ENCODE measurements around the gene C2orf80. TPM values are rescaled to one million over a fixed set of nuclear protein-coding genes. Genes with fewer than 3 reads are reported as not detected.

C2orf80 gene
- polyA plus RNA-seq, 1 donor from 2014 or later = 71.5 TPM

GRCh38 chr2:208174144-208174543 is 15.7 kb downstream of the C2orf80 start:
- H3F3A ChIP-seq (ENCODE audit: insufficient read depth, low read length, poor library complexity, severe bottlenecking) = no peaks in the 10 kb centered on the region
- H3K27ac ChIP-seq (ENCODE audit: low read length) = no peak overlapping the region
- no peak for TF ChIP-seq RAD21 (conservative IDR thresholded peaks at IDR 0.05)
- TF ChIP-seq, protein P1, sequence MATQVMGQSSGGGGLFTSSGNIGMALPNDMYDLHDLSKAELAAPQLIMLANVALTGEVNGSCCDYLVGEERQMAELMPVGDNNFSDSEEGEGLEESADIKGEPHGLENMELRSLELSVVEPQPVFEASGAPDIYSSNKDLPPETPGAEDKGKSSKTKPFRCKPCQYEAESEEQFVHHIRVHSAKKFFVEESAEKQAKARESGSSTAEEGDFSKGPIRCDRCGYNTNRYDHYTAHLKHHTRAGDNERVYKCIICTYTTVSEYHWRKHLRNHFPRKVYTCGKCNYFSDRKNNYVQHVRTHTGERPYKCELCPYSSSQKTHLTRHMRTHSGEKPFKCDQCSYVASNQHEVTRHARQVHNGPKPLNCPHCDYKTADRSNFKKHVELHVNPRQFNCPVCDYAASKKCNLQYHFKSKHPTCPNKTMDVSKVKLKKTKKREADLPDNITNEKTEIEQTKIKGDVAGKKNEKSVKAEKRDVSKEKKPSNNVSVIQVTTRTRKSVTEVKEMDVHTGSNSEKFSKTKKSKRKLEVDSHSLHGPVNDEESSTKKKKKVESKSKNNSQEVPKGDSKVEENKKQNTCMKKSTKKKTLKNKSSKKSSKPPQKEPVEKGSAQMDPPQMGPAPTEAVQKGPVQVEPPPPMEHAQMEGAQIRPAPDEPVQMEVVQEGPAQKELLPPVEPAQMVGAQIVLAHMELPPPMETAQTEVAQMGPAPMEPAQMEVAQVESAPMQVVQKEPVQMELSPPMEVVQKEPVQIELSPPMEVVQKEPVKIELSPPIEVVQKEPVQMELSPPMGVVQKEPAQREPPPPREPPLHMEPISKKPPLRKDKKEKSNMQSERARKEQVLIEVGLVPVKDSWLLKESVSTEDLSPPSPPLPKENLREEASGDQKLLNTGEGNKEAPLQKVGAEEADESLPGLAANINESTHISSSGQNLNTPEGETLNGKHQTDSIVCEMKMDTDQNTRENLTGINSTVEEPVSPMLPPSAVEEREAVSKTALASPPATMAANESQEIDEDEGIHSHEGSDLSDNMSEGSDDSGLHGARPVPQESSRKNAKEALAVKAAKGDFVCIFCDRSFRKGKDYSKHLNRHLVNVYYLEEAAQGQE (IDR thresholded peaks at IDR 0.05; ENCODE audit: borderline replicate concordance) = no peak
- TF ChIP-seq EZH2 (IDR thresholded peaks at IDR 0.05; ENCODE audit: borderline replicate concordance, insufficient read depth, low read length, poor library complexity, severe bottlenecking) = no peak
- TF ChIP-seq POLR2AphosphoS5 (IDR thresholded peaks at IDR 0.05) = no peak
- no peak for TF ChIP-seq TAF1 (IDR thresholded peaks at IDR 0.05; ENCODE audit: low read depth)
- no peak overlapping the region for H3K9ac ChIP-seq (ENCODE audit: low read length)
- no peaks in the 10 kb centered on the region for H3K27me3 ChIP-seq (ENCODE audit: insufficient read depth, low read depth, low read length)
- no peaks in the 10 kb centered on the region for H3K9me2 ChIP-seq (ENCODE audit: insufficient read depth, low read length)
- H4K20me1 ChIP-seq (ENCODE audit: insufficient read depth) = no peaks in the 10 kb centered on the region
- no peak overlapping the region for H3K4me3 ChIP-seq (ENCODE audit: low read length)
- no peak overlapping the region for H2AFZ ChIP-seq (ENCODE audit: low read depth, low read length)
- H3K36me3 ChIP-seq (ENCODE audit: insufficient read depth, low read length) = no peaks in the 10 kb centered on the region
- H3K4me2 ChIP-seq (ENCODE audit: low read length) = no peak overlapping the region
- H3K79me2 ChIP-seq (replicated peaks; ENCODE audit: insufficient read depth, low read length) = no peaks in the 10 kb centered on the region
- no peaks in the 10 kb centered on the region for H3K9me3 ChIP-seq (ENCODE audit: low read length)

DNA sequence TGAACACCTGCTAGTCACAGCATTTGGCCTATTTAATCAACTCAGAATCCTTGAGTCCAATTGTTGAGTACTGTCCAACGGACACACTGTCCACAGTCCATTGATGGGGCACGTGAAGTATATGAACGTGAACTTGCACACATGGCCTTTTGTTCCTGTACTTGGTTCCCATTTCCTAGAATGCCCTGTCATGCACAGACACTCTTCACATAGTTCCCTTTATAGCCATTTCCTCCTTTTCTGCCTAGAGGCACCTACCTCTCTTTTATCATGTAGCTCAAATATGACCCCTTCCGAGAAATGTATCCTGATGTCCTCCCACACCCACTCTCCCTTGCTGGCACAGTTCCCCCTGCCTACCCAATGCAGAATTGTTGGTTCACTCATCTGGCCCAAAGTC is 17.7 kb downstream of the C2orf80 start:
- no peak overlapping the region for H3K9ac ChIP-seq (ENCODE audit: low read length)
- no peaks in the 10 kb centered on the region for H3K79me2 ChIP-seq (replicated peaks; ENCODE audit: insufficient read depth, low read length)
- no peak overlapping the region for H3K4me2 ChIP-seq (ENCODE audit: low read length)
- no peaks in the 10 kb centered on the region for H4K20me1 ChIP-seq (ENCODE audit: insufficient read depth)
- no peaks in the 10 kb centered on the region for H3K36me3 ChIP-seq (ENCODE audit: insufficient read depth, low read length)
- no peak overlapping the region for H3K27ac ChIP-seq (ENCODE audit: low read length)
- H2AFZ ChIP-seq (ENCODE audit: low read depth, low read length) = no peak overlapping the region
- no peak overlapping the region for H3K4me3 ChIP-seq (ENCODE audit: low read length)
- no peaks in the 10 kb centered on the region for H3K27me3 ChIP-seq (ENCODE audit: insufficient read depth, low read depth, low read length)
- TF ChIP-seq, protein P2, sequence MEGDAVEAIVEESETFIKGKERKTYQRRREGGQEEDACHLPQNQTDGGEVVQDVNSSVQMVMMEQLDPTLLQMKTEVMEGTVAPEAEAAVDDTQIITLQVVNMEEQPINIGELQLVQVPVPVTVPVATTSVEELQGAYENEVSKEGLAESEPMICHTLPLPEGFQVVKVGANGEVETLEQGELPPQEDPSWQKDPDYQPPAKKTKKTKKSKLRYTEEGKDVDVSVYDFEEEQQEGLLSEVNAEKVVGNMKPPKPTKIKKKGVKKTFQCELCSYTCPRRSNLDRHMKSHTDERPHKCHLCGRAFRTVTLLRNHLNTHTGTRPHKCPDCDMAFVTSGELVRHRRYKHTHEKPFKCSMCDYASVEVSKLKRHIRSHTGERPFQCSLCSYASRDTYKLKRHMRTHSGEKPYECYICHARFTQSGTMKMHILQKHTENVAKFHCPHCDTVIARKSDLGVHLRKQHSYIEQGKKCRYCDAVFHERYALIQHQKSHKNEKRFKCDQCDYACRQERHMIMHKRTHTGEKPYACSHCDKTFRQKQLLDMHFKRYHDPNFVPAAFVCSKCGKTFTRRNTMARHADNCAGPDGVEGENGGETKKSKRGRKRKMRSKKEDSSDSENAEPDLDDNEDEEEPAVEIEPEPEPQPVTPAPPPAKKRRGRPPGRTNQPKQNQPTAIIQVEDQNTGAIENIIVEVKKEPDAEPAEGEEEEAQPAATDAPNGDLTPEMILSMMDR (IDR thresholded peaks at IDR 0.05; ENCODE audit: poor library complexity, severe bottlenecking) = no peak
- no peaks in the 10 kb centered on the region for H3F3A ChIP-seq (ENCODE audit: insufficient read depth, low read length, poor library complexity, severe bottlenecking)
- no peaks in the 10 kb centered on the region for H3K9me2 ChIP-seq (ENCODE audit: insufficient read depth, low read length)
- no peaks in the 10 kb centered on the region for H3K9me3 ChIP-seq (ENCODE audit: low read length)

- H3F3A ChIP-seq (ENCODE audit: insufficient read depth, low read length, poor library complexity, severe bottlenecking) = peaks cover 3% of the 10 kb centered on the region
- no peak overlapping the region for H3K27ac ChIP-seq (ENCODE audit: low read length)
- no peaks in the 10 kb centered on the region for H3K79me2 ChIP-seq (replicated peaks; ENCODE audit: insufficient read depth, low read length)
- H3K9me3 ChIP-seq (ENCODE audit: low read length) = no peaks in the 10 kb centered on the region
- no peak overlapping the region for H2AFZ ChIP-seq (ENCODE audit: low read depth, low read length)
- H3K4me3 ChIP-seq (ENCODE audit: low read length) = no peak overlapping the region
- TF ChIP-seq POLR2AphosphoS5 (IDR thresholded peaks at IDR 0.05) = no peak
- no peak for TF ChIP-seq EP300 (conservative IDR thresholded peaks at IDR 0.05; ENCODE audit: poor library complexity, severe bottlenecking)
- TF ChIP-seq, protein P2 (IDR thresholded peaks at IDR 0.05; ENCODE audit: poor library complexity, severe bottlenecking) = no peak
- TF ChIP-seq EZH2 (IDR thresholded peaks at IDR 0.05; ENCODE audit: borderline replicate concordance, insufficient read depth, low read length, poor library complexity, severe bottlenecking) = no peak
- TF ChIP-seq, protein P1 (IDR thresholded peaks at IDR 0.05; ENCODE audit: borderline replicate concordance) = no peak
- TF ChIP-seq TAF1 (IDR thresholded peaks at IDR 0.05; ENCODE audit: low read depth) = no peak
- TF ChIP-seq RAD21 (conservative IDR thresholded peaks at IDR 0.05) = no peak
- TF ChIP-seq SMC3 (conservative IDR thresholded peaks at IDR 0.05; ENCODE audit: poor library complexity) = no peak
- TF ChIP-seq MXI1 (conservative IDR thresholded peaks at IDR 0.05; ENCODE audit: poor library complexity, severe bottlenecking) = no peak
- no peaks in the 10 kb centered on the region for H3K9me2 ChIP-seq (ENCODE audit: insufficient read depth, low read length)
- H3K9ac ChIP-seq (ENCODE audit: low read length) = no peak overlapping the region
- no peak overlapping the region for H3K4me2 ChIP-seq (ENCODE audit: low read length)
- no peaks in the 10 kb centered on the region for H4K20me1 ChIP-seq (ENCODE audit: insufficient read depth)
- no peaks in the 10 kb centered on the region for H3K27me3 ChIP-seq (ENCODE audit: insufficient read depth, low read depth, low read length)
- H3K36me3 ChIP-seq (ENCODE audit: insufficient read depth, low read length) = no peaks in the 10 kb centered on the region
Observed at GRCh38 chr2:208164951-208165755, 24.7 kb downstream of the C2orf80 start.

Data from neural cell (in vitro differentiated cells).